ENCODE measurements around the gene HEXB.
A peak's percentile ranks its signal among the peaks of the same experiment; 100 is the strongest.
"Not testable (repeated sequence)": the region's sequence is repeated elsewhere in the genome, so short reads cannot be mapped to it uniquely, and the experiment has no call there.

The HEXB gene

GRCh38 chr5:74738406-74738805 lies 53.4 kb downstream of the HEXB start:
- DNase-seq (ENCODE audit: low read depth in 2 of 2) = no peak

- DNase-seq (ENCODE audit: low read depth in 2 of 2) = not testable (repeated sequence)
Observed at GRCh38 chr5:74748742-74749141, 63.7 kb downstream of the HEXB start.

- no peak for DNase-seq (ENCODE audit: low read depth in 2 of 2)
Observed at GRCh38 chr5:74761241-74761640, 76.2 kb downstream of the HEXB start.

- DNase-seq (ENCODE audit: low read depth in 2 of 2) = peak in 1 of 2 experiments; percentile 6
Observed at GRCh38 chr5:74762599-74762998, 77.6 kb downstream of the HEXB start.

GRCh38 chr5:74763504-74763903 lies 78.5 kb downstream of the HEXB start:
- no peak for DNase-seq (ENCODE audit: low read depth in 2 of 2)

- no peak for DNase-seq (ENCODE audit: low read depth in 2 of 2)
Observed at GRCh38 chr5:74765201-74765600, 80.2 kb downstream of the HEXB start.

- DNase-seq (ENCODE audit: low read depth in 2 of 2) = no peak
Observed at GRCh38 chr5:74765929-74766328, 80.9 kb downstream of the HEXB start.

- DNase-seq (ENCODE audit: low read depth in 2 of 2) = no peak
Observed at GRCh38 chr5:74766418-74766848, 81.4 kb downstream of the HEXB start.

GRCh38 chr5:74766849-74767578 lies 82.0 kb downstream of the HEXB start, which contains the start of the genes GFM2 and NSA2:
Gene GFM2, minus strand, starts transcription at chr5:74767117. Its CDS starts 3,375 bp downstream, at chr5:74763742.
Gene NSA2, plus strand, starts transcription at chr5:74767249. Its CDS starts 112 bp downstream, at chr5:74767361.
- DNase-seq (ENCODE audit: low read depth in 2 of 2) = peak; percentile 78 to 79

- no peak for DNase-seq (ENCODE audit: low read depth in 2 of 2)
Observed at GRCh38 chr5:74767579-74767913, 82.5 kb downstream of the HEXB start.

Measured in fibroblast of skin of left biceps (primary cell).